Pancreas (tissue), 10 donors: ENCODE measurements around the gene KRT10. TPM values are rescaled to one million over a fixed set of nuclear protein-coding genes. Genes with fewer than 3 reads are reported as not detected.

Experiments
- ATAC-seq, 4 donors: fragments of 200-7000 bp; cut with Tn5 transposase; one replicate each; pipeline versions ENCODE4 v1.8.0 to v1.9.1; 2020; ENCODE audit warnings: mild to moderate bottlenecking in 4 of 4, moderate library complexity in 4 of 4
- DNase-seq, 6 donors: peaks; one replicate each; pipeline ENCODE4 v3.0.0-alpha.2; 2020
- FAIRE-seq: peaks from 2 replicates; lab custom pipeline; 2012; peaks lifted over from hg19 to GRCh38; lab: Jason Lieb, UNC
- H3K27ac ChIP-seq, 4 donors: fragments of 200-600 bp; sonication (generic); 1 replicate in 3 of 4; 2 replicates in 1 of 4; pipeline versions ENCODE4 v1.5.0 to v1.8.0; 2020
- H3K27me3 ChIP-seq, 4 donors: fragments of 200-600 bp; one replicate each; pipeline ENCODE4 v1.8.0; 2021
- H3K36me3 ChIP-seq, 3 donors: fragments of 200-600 bp; sonication (generic) in 1 of 3; one replicate each; pipeline versions ENCODE4 v1.5.0 to v1.8.0; 2020 to 2021
- H3K4me1 ChIP-seq, 3 donors: fragments of 200-600 bp; one replicate each; pipeline ENCODE4 v1.8.0; 2021
- H3K4me3 ChIP-seq, 4 donors: fragments of 200-600 bp; sonication (generic) in 2 of 4; one replicate each; pipeline versions ENCODE4 v1.5.0 to v1.8.0; 2020 to 2021
- H3K9me3 ChIP-seq, 4 donors: fragments of 200-600 bp; one replicate each; pipeline ENCODE4 v1.8.0; 2021
- WGBS, 2 donors: extraction: QIAGEN DNeasy Blood & Tissue Kit; methylation state at CpG; one replicate each; pipeline ENCODE4 v1.1.7; 2013; 5-methylcytosine and 5-hydroxymethylcytosine counted together
- intact Hi-C, 3 donors: fragments of 100-400 bp; cut with DNase I; formaldehyde crosslinking; loops; one replicate each; pipeline versions ENCODE4 v1.11.1 to v1.14.2; 2022
- polyA plus RNA-seq, 2 donors: library from polyadenylated mRNA; stranded (reverse); fragments of 200-250 nt; gene quantifications; one replicate each; pipeline ENCODE4 v1.2.3, GENCODE V29; 2013
- total RNA-seq, 6 donors: library from RNA; stranded (reverse); fragmentation: NEBNext Ultra II Directional in 4 of 6; extraction: Animal tissue kit (Norgen Biotek cat#: 25700) in 4 of 6; gene quantifications; one replicate each; pipeline versions ENCODE4 v1.2.1 to v1.2.4, GENCODE V29; 2021 to 2023
- TF ChIP-seq, protein P1 (sequence below), 4 donors: fragments of 200-600 bp; sonication (generic) in 3 of 4; IDR thresholded peaks; one replicate each; pipeline versions ENCODE4 v1.5.0 to v1.8.0; 2021; ENCODE audit warnings: antibody characterized with exemption in 4 of 4
- donor health status: healthy with polysubstance abuse.
- donor health status: DM: no; HTN: no; CAD: no; lungs with moderate emphysema.
- donor health status: DM: no; HTN: no; CAD: no.
- donor health status: control.
- donor health status: control.
- donor health status: Bipolar disorder and iron deficiency.
- donor health status: DM: yes; HTN: yes; CAD: no.
- donor health status: DM: no; HTN: no; CAD: no.
- donor health status: DM: no; HTN: no; CAD: no.
- donor health status: DM: yes; HTN: yes; CAD: no.

The KRT10 gene
- total and polyA plus RNA-seq, 8 donors: 13.9 to 31.0 (median 21.2) TPM

GRCh38 chr17:40795019-40795667, 27.3 kb downstream of the KRT10 start:
- Histone ChIP-seq H3K27ac (no peak overlapping the region), H3K27me3 (peaks cover 0 to 19% (median 0%) of the 10 kb centered on the region in 4 donors), H3K9me3 (no peaks in the 10 kb centered on the region), H3K4me1 (no peaks in the 10 kb centered on the region), H3K36me3 (no peaks in the 10 kb centered on the region), H3K4me3 (no peak overlapping the region)
- ATAC-seq (no peak), FAIRE-seq (no peak), DNase-seq (no peak)
- TF ChIP-seq, protein P1, sequence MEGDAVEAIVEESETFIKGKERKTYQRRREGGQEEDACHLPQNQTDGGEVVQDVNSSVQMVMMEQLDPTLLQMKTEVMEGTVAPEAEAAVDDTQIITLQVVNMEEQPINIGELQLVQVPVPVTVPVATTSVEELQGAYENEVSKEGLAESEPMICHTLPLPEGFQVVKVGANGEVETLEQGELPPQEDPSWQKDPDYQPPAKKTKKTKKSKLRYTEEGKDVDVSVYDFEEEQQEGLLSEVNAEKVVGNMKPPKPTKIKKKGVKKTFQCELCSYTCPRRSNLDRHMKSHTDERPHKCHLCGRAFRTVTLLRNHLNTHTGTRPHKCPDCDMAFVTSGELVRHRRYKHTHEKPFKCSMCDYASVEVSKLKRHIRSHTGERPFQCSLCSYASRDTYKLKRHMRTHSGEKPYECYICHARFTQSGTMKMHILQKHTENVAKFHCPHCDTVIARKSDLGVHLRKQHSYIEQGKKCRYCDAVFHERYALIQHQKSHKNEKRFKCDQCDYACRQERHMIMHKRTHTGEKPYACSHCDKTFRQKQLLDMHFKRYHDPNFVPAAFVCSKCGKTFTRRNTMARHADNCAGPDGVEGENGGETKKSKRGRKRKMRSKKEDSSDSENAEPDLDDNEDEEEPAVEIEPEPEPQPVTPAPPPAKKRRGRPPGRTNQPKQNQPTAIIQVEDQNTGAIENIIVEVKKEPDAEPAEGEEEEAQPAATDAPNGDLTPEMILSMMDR (IDR thresholded peaks at IDR 0.05): no peak
- intact Hi-C loops: loop anchor here in 2 of 3 donors (10.0 kb wide), 1 partner anchor 180 kb away; no protein-coding TSS in a partner anchor
- WGBS, 2 donors: 48 to 63% methylated on average over 10 of the region's 10 CpGs

DNA sequence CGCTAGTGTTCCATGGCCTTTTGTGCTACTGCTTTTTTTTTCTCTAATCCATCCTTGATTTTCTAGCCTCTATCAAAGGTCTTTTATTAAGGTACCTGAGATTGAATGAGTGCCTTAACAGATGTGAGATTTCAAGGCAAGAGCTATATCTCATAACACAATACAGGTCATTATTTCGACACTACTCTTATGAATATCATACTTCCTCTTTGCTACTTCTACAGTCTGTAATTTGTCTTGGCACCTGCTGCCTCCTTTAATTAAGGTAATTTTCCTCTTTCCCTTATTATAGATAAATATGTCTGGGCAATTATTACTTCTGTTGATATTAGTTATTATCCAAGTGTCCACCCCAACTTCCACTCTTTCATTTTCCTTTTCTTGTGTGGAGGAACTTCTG, 27.9 kb downstream of the KRT10 start:
- no peak for ATAC-seq
- Histone ChIP-seq H3K4me1 (no peaks in the 10 kb centered on the region), H3K4me3 (no peak overlapping the region), H3K9me3 (no peaks in the 10 kb centered on the region), H3K27me3 (peaks cover 0 to 16% (median 0%) of the 10 kb centered on the region in 4 donors), H3K27ac (no peak overlapping the region), H3K36me3 (no peaks in the 10 kb centered on the region)
- no peak for FAIRE-seq
- WGBS, 2 donors: 69 to 78% methylated on average over 2 of the region's 2 CpGs
- intact Hi-C loops: loop anchor here (5.0 to 10.0 kb wide), 2 partner anchors 177 to 180 kb away; no protein-coding TSS in a partner anchor
- TF ChIP-seq, protein P1 (IDR thresholded peaks at IDR 0.05): no peak
- no peak for DNase-seq

DNA sequence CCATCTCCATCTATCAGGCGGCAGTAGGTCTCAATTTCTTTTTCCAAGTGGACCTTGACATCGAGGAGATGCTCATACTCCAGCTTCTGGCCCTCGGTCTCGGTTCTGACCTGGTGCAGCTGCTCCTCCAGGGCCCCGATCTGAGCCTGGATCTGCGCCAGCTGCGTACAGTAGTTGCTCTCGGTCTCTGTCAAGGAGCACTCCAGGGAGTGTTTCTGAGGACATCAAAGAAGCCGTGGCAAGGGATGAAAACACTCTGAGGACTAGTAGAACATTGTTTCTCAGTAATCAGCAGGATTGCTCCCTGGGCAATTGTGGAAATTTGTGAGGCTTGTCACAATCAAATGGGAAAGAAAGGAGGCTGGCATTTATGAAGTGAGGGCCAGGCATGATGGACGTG, 28.6 kb downstream of the KRT10 start:
- Histone ChIP-seq H3K36me3 (no peaks in the 10 kb centered on the region), H3K27ac (no peak overlapping the region), H3K27me3 (peaks cover 0 to 11% (median 0%) of the 10 kb centered on the region in 4 donors), H3K9me3 (no peaks in the 10 kb centered on the region), H3K4me3 (no peak overlapping the region), H3K4me1 (no peaks in the 10 kb centered on the region)
- WGBS, 2 donors: 47 to 54% methylated on average over 10 of the region's 10 CpGs
- DNase-seq (no peak), FAIRE-seq (no peak), ATAC-seq (no peak)
- TF ChIP-seq, protein P1 (IDR thresholded peaks at IDR 0.05): no peak
- intact Hi-C loops: loop anchor here (5.0 to 10.0 kb wide), 2 partner anchors 177 to 179 kb away; no protein-coding TSS in a partner anchor

DNA sequence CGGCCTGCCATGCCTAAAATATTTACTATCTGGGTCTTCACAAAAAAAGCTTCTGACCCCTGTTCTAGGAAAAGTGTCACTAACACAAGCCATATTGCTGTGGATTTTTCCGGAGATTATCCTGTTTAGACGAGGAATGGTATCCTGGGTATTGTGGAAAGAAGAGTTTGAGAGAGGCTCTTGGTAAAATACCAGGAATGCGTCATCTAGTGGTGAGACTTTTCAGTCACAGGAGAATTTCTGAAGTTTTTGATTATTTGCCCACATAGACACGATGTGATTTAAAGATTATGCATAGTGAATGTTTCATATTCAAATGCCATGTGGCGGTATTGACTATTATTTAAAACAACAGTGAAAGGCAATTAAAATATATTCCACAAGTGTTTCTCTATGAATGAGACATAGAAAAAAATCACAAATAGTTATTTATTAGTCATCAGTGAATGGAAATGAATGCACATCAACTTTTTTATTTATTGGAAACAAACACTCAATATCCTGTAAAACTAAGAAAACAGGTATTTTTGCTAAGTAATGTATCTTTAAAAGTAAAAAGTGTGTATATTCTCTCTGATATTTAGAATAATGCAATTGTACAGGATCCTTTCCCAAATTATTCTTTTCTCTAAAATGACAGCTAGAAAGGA, 30.5 kb downstream of the KRT10 start:
- ATAC-seq (peak in 2 of 4 donors; percentile 30 to 54), FAIRE-seq (no peak), DNase-seq (no peak)
- Histone ChIP-seq H3K27ac (no peak overlapping the region), H3K27me3 (peaks cover 0 to 5% (median 0%) of the 10 kb centered on the region in 4 donors), H3K4me1 (no peaks in the 10 kb centered on the region), H3K4me3 (no peak overlapping the region), H3K9me3 (no peaks in the 10 kb centered on the region), H3K36me3 (no peaks in the 10 kb centered on the region)
- 28 to 30% methylated on average over 6 of the region's 6 CpGs for WGBS, 2 donors
- intact Hi-C loops: loop anchor here (5.0 to 10.0 kb wide), 2 partner anchors 175 to 177 kb away; no protein-coding TSS in a partner anchor
- TF ChIP-seq, protein P1 (IDR thresholded peaks at IDR 0.05): peak in 3 of 4 donors; percentile 21 to 38 (median 30)
